HL-60 (cell line): ENCODE results near the gene MYO7A.

ENCODE experiments used
- DNase-seq, 2 experiments: peaks; one replicate each; pipeline ENCODE4 v3.0.0-alpha.2; 2010 to 2020; ENCODE audit warnings: low read depth in 1 of 2, low spot score in 1 of 2
- H3K27ac ChIP-seq: fragments of 250-450 bp; sonication (Bioruptor Pico); replicated peaks from 2 replicates; pipeline ENCODE4 v1.5.1; 2020; ENCODE audit warnings: mild to moderate bottlenecking, moderate library complexity
- H3K27me3 ChIP-seq: fragments of 250-450 bp; sonication (Bioruptor Pico); 2 replicates; pipeline ENCODE4 v1.5.1; 2021; ENCODE audit warnings: mild to moderate bottlenecking, moderate library complexity; ENCODE audit not compliant: insufficient read depth, poor library complexity, severe bottlenecking
- H3K4me3 ChIP-seq: replicated peaks from 2 replicates; pipeline ENCODE4 v1.5.1; 2011; ENCODE audit warnings: mild to moderate bottlenecking, control low read depth, low read length; ENCODE audit not compliant: insufficient read depth
- CTCF ChIP-seq: IDR thresholded peaks from one replicate; pipeline ENCODE4 v1.5.1; 2011; ENCODE audit warnings: low read length, control low read depth, inconsistent platforms; ENCODE audit not compliant: insufficient read depth
- GABPA ChIP-seq: IDR thresholded peaks from 2 replicates; pipeline ENCODE4 v1.6.1; 2012; ENCODE audit warnings: low read depth
- POLR2AphosphoS5 ChIP-seq: IDR thresholded peaks from 2 replicates; pipeline ENCODE4 v1.6.1; 2012; ENCODE audit warnings: low read depth
- SPI1 ChIP-seq: IDR thresholded peaks from 2 replicates; pipeline ENCODE4 v1.6.1; 2012; ENCODE audit warnings: low read depth, mild to moderate bottlenecking, borderline replicate concordance
- TF ChIP-seq, protein P1 (sequence below): IDR thresholded peaks from 2 replicates; pipeline ENCODE4 v1.6.1; 2012; ENCODE audit warnings: low read depth; ENCODE audit not compliant: insufficient replicate concordance

Gene MYO7A

DNA sequence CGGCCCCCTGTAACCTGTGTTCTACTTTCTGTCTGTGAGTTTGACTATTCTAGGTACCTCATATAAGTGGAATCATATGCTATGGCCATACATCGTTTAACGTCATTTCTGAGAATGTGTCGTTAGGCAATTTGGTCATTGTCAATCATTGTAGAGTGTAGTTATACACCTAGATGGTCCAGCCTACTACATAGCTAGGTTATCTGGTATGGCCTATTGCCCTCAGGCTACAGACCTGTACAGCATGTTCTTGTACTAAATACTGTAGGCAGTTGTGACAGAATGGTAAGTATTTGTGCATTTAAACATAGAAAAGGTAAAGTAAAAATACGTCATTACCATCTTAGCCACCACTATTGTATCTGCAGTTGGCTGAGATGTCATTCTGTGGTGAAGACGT lies 35.2 kb downstream of the MYO7A start:
- H3K27ac ChIP-seq, result no peak overlapping the region
- no peak for TF ChIP-seq POLR2AphosphoS5
- TF ChIP-seq CTCF, result no peak
- TF ChIP-seq GABPA, result no peak
- TF ChIP-seq SPI1, result no peak
- no peak overlapping the region for H3K4me3 ChIP-seq
- H3K27me3 ChIP-seq, result no peaks in the 10 kb centered on the region
- DNase-seq, result no peak

- Histone ChIP-seq H3K27ac (no peak overlapping the region), H3K27me3 (no peaks in the 10 kb centered on the region), H3K4me3 (no peak overlapping the region)
- no peak for DNase-seq
- TF ChIP-seq, protein P1, sequence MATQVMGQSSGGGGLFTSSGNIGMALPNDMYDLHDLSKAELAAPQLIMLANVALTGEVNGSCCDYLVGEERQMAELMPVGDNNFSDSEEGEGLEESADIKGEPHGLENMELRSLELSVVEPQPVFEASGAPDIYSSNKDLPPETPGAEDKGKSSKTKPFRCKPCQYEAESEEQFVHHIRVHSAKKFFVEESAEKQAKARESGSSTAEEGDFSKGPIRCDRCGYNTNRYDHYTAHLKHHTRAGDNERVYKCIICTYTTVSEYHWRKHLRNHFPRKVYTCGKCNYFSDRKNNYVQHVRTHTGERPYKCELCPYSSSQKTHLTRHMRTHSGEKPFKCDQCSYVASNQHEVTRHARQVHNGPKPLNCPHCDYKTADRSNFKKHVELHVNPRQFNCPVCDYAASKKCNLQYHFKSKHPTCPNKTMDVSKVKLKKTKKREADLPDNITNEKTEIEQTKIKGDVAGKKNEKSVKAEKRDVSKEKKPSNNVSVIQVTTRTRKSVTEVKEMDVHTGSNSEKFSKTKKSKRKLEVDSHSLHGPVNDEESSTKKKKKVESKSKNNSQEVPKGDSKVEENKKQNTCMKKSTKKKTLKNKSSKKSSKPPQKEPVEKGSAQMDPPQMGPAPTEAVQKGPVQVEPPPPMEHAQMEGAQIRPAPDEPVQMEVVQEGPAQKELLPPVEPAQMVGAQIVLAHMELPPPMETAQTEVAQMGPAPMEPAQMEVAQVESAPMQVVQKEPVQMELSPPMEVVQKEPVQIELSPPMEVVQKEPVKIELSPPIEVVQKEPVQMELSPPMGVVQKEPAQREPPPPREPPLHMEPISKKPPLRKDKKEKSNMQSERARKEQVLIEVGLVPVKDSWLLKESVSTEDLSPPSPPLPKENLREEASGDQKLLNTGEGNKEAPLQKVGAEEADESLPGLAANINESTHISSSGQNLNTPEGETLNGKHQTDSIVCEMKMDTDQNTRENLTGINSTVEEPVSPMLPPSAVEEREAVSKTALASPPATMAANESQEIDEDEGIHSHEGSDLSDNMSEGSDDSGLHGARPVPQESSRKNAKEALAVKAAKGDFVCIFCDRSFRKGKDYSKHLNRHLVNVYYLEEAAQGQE, result no peak
- TF ChIP-seq POLR2AphosphoS5 (no peak), SPI1 (no peak), GABPA (no peak), CTCF (no peak)
These were observed 37.0 kb downstream of the MYO7A start for GRCh38 chr11:77165066-77165465.

GRCh38 chr11:77166021-77166420 lies 38.0 kb downstream of the MYO7A start:
- no peak for TF ChIP-seq GABPA
- no peak for TF ChIP-seq CTCF
- TF ChIP-seq SPI1, result no peak
- TF ChIP-seq POLR2AphosphoS5, result no peak
- TF ChIP-seq, protein P1, result no peak
- Histone ChIP-seq H3K27me3 (no peaks in the 10 kb centered on the region), H3K27ac (no peak overlapping the region), H3K4me3 (no peak overlapping the region)
- DNase-seq, result no peak

DNA sequence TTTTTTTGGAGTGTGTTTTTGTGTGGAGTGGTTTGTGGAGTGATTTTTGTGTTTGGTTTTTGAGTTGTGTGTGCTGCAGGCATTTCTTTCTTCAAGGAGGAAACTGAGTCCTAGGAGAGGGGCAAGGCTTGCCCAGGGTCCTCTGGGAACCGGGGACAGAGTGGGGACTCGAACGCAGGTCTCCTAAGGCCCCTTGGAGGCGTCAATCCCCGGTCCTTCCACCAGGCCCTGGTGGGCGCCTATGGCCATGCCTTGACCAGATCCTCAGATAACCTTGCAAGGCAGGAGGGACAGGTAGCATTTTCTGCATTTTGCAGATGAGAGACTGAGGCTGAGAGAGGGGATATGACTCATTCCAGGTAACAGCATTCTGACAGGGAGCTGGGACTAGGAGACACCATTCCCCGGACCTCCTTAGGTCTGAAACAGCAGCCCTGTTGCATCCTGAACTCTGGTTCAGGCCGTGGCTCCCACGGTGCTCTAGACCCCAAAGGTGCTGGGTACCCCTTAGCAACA lies 39.1 kb downstream of the MYO7A start:
- Histone ChIP-seq H3K27ac (no peak overlapping the region), H3K4me3 (no peak overlapping the region), H3K27me3 (no peaks in the 10 kb centered on the region)
- TF ChIP-seq POLR2AphosphoS5 (no peak), CTCF (no peak), SPI1 (no peak)
- DNase-seq, result no peak
